Fibroblast of skin of left quadriceps (primary cell): ENCODE measurements around the gene UTP3.
"Not testable (repeated sequence)": the region's sequence is repeated elsewhere in the genome, so short reads cannot be mapped to it uniquely, and the experiment has no call there.

ENCODE experiments used
- DNase-seq, 2 experiments: peaks; one replicate each; pipeline ENCODE4 v3.0.0-alpha.2; 2013; ENCODE audit warnings: low read depth in 2 of 2

Gene UTP3

GRCh38 chr4:70687821-70688794, at the start of gene UTP3:
Gene UTP3 (plus strand): TSS chr4:70688532. CDS start chr4:70688678, 146 bp downstream.
- peak; percentile 99 to 100 for DNase-seq

- no peak for DNase-seq
Measured at GRCh38 chr4:70640192-70640591, 48.1 kb upstream of the UTP3 start.

- DNase-seq: not testable (repeated sequence)
Measured at GRCh38 chr4:70650741-70651140, 37.6 kb upstream of the UTP3 start.

GRCh38 chr4:70651864-70652506, 36.3 kb upstream of the UTP3 start:
- no peak for DNase-seq

GRCh38 chr4:70654605-70655011, 33.7 kb upstream of the UTP3 start:
- DNase-seq: no peak

- no peak for DNase-seq
Measured at GRCh38 chr4:70657326-70657725, 31.0 kb upstream of the UTP3 start.

GRCh38 chr4:70658418-70658817, 29.9 kb upstream of the UTP3 start:
- DNase-seq: no peak

- no peak for DNase-seq
Measured at GRCh38 chr4:70660106-70660505, 28.2 kb upstream of the UTP3 start.

- not testable (repeated sequence) for DNase-seq
Measured at GRCh38 chr4:70661309-70661922, 26.9 kb upstream of the UTP3 start.

GRCh38 chr4:70666369-70666768, 22.0 kb upstream of the UTP3 start, which contains the start of gene JCHAIN:
Gene JCHAIN (minus strand): TSS chr4:70666508. CDS start chr4:70666490, 18 bp downstream.
- no peak for DNase-seq

- peak in 1 of 2 experiments; percentile 34 for DNase-seq
Measured at GRCh38 chr4:70667740-70668535, 20.4 kb upstream of the UTP3 start.

- no peak for DNase-seq
Measured at GRCh38 chr4:70670332-70671014, 17.9 kb upstream of the UTP3 start.

GRCh38 chr4:70671091-70671490, 17.2 kb upstream of the UTP3 start:
- no peak for DNase-seq

GRCh38 chr4:70674191-70674590, 14.1 kb upstream of the UTP3 start:
- DNase-seq: no peak

GRCh38 chr4:70674731-70675130, 13.6 kb upstream of the UTP3 start:
- DNase-seq: no peak

GRCh38 chr4:70676554-70677090, 11.7 kb upstream of the UTP3 start:
- DNase-seq: no peak

- no peak for DNase-seq
Measured at GRCh38 chr4:70678383-70678999, 9.8 kb upstream of the UTP3 start.

GRCh38 chr4:70680934-70681333, 7.4 kb upstream of the UTP3 start:
- no peak for DNase-seq

- DNase-seq: no peak
Measured at GRCh38 chr4:70681704-70682103, 6.6 kb upstream of the UTP3 start.

GRCh38 chr4:70682142-70682541, 6.2 kb upstream of the UTP3 start:
- not testable (repeated sequence) for DNase-seq
